ENCODE measurements around the gene NFE2L1. TPM values are rescaled to one million over a fixed set of nuclear protein-coding genes. Genes with fewer than 3 reads are reported as not detected.

NFE2L1 gene
- polyA plus RNA-seq, 1 donor, result 78.8 TPM

DNA sequence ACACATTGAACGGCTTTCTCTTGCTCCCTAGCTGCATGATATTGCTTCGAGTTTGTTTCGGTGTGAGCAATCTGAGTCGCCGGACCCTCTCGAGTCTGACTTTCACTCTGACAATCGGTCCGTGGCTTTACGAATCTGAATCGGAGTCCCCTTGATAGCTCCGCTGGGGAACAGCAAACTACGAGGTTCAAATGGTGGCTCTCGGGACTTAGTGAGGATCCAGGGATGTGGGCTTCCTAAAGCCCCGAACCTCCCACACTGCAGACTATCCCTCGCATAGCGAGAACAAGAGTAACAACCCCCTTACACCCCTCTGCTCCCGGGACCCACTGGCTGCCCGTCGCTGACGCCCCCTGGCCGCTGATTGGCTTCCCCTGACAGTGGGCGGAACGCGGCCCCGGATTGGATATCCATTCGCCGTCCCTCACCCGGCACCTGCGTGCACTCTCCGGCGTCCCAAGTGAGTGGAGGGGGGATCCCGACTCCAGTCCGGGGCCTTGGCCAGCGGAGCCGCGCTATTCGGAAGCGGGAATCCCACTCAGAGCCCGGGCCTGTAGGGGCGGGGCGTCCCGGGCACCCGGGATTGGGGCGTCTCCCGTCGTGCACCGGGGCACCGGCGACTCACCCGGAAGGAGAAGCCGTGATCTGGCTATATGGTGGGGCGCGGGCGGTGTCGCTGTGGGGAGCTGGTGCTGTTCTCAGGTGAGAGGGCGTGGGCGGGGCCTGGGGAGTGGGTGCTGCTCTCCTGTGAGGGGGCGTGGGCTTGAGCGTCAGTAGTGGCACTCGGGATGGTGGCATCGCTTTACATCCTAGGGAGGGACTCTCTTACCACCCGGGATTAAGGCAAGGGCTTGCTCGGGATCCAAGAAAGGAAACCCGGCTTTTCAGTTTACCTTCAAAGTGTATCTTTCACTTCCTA, 59.2 kb downstream of the NFE2L1 start, which contains the start of gene SNX11:
TSS of gene SNX11 (plus strand) at position 630 of the 919 bp plus-strand sequence. CDS start 4,278 bp downstream, outside the sequence.
- Histone ChIP-seq H3K27me3 (ENCODE audit: control insufficient read depth, insufficient read depth, low read length) (no peaks in the 10 kb centered on the region), H3K27ac (ENCODE audit: low read length) (peak within 1 kb of the TSS; percentile 94), H3K4me1 (ENCODE audit: control insufficient read depth, insufficient read depth, low read length) (peaks cover 5% of the 10 kb centered on the region), H3K4me3 (ENCODE audit: low read length) (peak within 1 kb of the TSS; percentile 92), H3K36me3 (ENCODE audit: control insufficient read depth, insufficient read depth, low read length) (no peaks in the 10 kb centered on the region), H3K9me3 (ENCODE audit: control insufficient read depth, low read depth, low read length) (no peaks in the 10 kb centered on the region)
- 0% methylated on average over 1 of the region's 64 CpGs for WGBS (ENCODE audit: insufficient coverage, low lambda C conversion rate)
- peak; percentile 86 to 94 for DNase-seq

DNA sequence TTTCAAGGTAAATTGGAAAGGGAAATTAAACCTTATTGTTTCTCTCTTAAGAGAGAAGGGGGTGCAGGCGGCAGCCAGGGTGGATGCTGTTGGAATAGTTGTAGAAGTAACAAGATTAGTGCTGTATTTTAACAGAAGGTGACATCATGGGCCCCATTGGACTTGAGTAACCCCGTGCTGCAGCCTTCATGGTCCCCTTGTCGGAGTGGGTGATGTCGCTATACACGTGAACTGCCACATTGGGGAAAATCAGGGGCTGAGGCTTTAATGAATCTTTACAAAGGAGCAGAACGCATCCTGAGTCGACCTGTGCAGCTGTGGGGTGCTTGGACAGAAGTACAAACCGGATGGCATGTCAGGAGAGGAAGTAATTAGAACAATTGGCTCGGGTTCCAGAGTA, 62.6 kb downstream of the NFE2L1 start:
- DNase-seq, result no peak
- no peaks in the 10 kb centered on the region for H3K27me3 ChIP-seq (ENCODE audit: control insufficient read depth, insufficient read depth, low read length)
- peaks cover 5% of the 10 kb centered on the region for H3K4me1 ChIP-seq (ENCODE audit: control insufficient read depth, insufficient read depth, low read length)
- WGBS (ENCODE audit: insufficient coverage, low lambda C conversion rate), result 83% methylated on average over 1 of the region's 9 CpGs
- H3K36me3 ChIP-seq (ENCODE audit: control insufficient read depth, insufficient read depth, low read length), result peaks cover 6% of the 10 kb centered on the region
- H3K4me3 ChIP-seq (ENCODE audit: low read length), result no peak overlapping the region
- no peak overlapping the region for H3K27ac ChIP-seq (ENCODE audit: low read length)
- H3K9me3 ChIP-seq (ENCODE audit: control insufficient read depth, low read depth, low read length), result no peaks in the 10 kb centered on the region

Other genes starting within 250 kb of the NFE2L1 start
- 19.9 TPM for gene OSBPL7, start 226.6 kb upstream of the NFE2L1 start, polyA plus RNA-seq
- gene MRPL10, start 216.8 kb upstream of the NFE2L1 start, polyA plus RNA-seq, result 48.4 TPM
- gene LRRC46, start 216.7 kb upstream of the NFE2L1 start, polyA plus RNA-seq, result 1.5 TPM
- gene SCRN2, start 207.1 kb upstream of the NFE2L1 start, polyA plus RNA-seq, result 109 TPM
- 1.4 TPM for gene SP6, start 197.2 kb upstream of the NFE2L1 start, polyA plus RNA-seq
- 17.9 TPM for gene SP2, start 152.1 kb upstream of the NFE2L1 start, polyA plus RNA-seq
- gene PNPO, start 106.8 kb upstream of the NFE2L1 start, polyA plus RNA-seq, result 38.7 TPM
- gene PRR15L, start 90.5 kb upstream of the NFE2L1 start, polyA plus RNA-seq, result 133 TPM
- gene CDK5RAP3, start 77.2 kb upstream of the NFE2L1 start, polyA plus RNA-seq, result 200 TPM
- gene COPZ2, start 10.6 kb upstream of the NFE2L1 start, polyA plus RNA-seq, result 13.2 TPM
- gene CBX1, start 53.1 kb downstream of the NFE2L1 start, polyA plus RNA-seq, result 63.6 TPM
- 12.4 TPM for gene SNX11, start 59.4 kb downstream of the NFE2L1 start, polyA plus RNA-seq